ENCODE measurements around the gene PLA1A.
A peak's percentile ranks its signal among the peaks of the same experiment; 100 is the strongest.
"Not testable (repeated sequence)": the region's sequence is repeated elsewhere in the genome, so short reads cannot be mapped to it uniquely, and the experiment has no call there.

Gene PLA1A

DNA sequence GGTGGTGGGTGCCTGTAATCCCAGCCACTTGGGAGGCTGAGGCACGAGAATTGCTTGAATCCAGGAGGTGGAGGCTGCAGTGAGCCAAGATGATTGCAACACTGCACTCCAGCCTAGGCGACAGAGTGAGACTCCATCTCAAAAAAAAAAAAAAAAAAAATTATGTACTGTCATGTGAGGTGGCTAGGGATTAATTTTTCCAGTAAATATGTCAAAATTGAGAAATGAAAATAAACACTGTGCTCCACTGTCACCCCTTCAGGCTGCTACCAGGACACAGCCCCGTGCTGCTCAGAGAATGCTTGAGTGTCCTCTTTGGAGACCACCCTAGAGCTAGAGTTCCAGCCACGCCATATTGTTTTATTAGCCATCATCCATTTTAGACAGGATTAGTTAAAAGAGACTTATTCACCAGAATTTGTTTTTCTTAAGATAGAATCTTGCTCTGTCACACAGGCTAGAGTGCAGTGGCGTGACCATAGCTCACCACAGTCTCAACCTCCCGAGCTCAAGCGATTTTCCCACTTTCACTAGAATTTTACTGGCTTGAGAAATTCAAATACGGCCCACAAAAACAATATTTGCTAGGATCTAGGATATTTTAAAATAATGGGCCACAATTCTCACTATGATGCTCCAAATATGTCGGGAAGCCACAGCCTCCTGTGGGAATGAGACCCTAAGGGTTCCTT, 38.9 kb upstream of the PLA1A start:
- Histone ChIP-seq H3K4me3 (ENCODE audit: low read depth in 1 of 2, low read length in 2 of 2) (no peak overlapping the region), H3K9ac (ENCODE audit: low read length) (no peak overlapping the region), H3K27ac (ENCODE audit: low read depth, low read length) (no peak overlapping the region), H3K27me3 (ENCODE audit: control insufficient read depth in 1 of 2, insufficient read depth in 2 of 2, low read length in 2 of 2) (no peaks in the 10 kb centered on the region), H3K9me3 (ENCODE audit: low read length) (no peaks in the 10 kb centered on the region), H3K36me3 (ENCODE audit: insufficient read depth, low read length) (no peaks in the 10 kb centered on the region), H3K4me1 (ENCODE audit: insufficient read depth, low read length) (no peaks in the 10 kb centered on the region)

DNA sequence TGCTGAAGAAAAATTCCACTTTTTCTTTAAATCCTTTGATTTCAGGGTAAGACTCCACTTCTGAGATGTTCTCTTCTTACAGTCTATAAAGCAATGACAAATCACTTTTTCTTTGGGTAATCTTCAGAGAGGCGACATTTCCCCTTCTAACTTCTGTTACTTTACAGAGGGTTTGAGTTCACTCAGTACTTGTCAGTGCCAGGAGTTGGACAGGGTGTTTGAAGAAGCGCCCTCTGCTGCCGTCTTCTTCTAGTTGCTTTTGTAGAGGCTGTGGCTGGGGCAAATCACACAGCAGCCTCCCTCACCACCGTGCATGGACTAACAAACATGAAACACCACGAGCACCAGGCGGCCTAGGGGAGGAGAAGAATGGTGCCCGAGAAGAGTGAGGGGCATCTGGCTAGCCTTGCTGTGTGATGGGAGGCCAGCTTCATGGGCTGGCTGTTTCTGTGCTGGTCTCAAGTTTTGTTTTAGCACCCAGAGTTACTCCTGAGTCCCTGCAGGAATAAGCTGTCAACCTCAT, 38.2 kb upstream of the PLA1A start, which contains the start of gene CD80:
CD80 (minus strand) TSS at position 174 of the 523 bp plus-strand sequence. CDS start 1,886 bp downstream, outside the sequence.
- Histone ChIP-seq H3K9ac (ENCODE audit: low read length) (no peak within 1 kb of the TSS), H3K9me3 (ENCODE audit: low read length) (no peaks in the 10 kb centered on the region), H3K4me3 (ENCODE audit: low read depth in 1 of 2, low read length in 2 of 2) (no peak within 1 kb of the TSS), H3K27me3 (ENCODE audit: control insufficient read depth in 1 of 2, insufficient read depth in 2 of 2, low read length in 2 of 2) (no peaks in the 10 kb centered on the region), H3K36me3 (ENCODE audit: insufficient read depth, low read length) (no peaks in the 10 kb centered on the region), H3K4me1 (ENCODE audit: insufficient read depth, low read length) (no peaks in the 10 kb centered on the region), H3K27ac (ENCODE audit: low read depth, low read length) (no peak within 1 kb of the TSS)

DNA sequence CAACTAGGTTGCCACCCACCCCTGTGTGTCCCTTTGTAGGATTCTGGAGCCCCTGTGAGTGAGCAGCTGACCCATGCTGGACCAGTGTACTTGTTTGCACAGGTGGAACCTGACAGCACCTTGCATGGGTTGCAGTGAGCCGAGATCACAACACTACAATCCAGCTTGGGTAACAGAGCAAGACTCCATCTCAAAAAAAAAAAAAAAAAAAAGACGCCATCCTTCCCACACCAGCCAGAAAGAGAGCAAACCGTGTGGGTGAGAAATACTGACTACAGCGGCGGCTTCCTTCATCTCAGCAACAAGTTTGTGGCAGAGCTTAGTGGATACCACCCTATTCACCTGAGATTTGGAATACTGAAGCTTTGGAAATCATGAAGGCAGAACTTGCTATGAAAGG, 37.5 kb upstream of the PLA1A start:
- Histone ChIP-seq H3K27ac (ENCODE audit: low read depth, low read length) (no peak overlapping the region), H3K4me1 (ENCODE audit: insufficient read depth, low read length) (no peaks in the 10 kb centered on the region), H3K9ac (ENCODE audit: low read length) (no peak overlapping the region), H3K27me3 (ENCODE audit: control insufficient read depth in 1 of 2, insufficient read depth in 2 of 2, low read length in 2 of 2) (no peaks in the 10 kb centered on the region), H3K9me3 (ENCODE audit: low read length) (no peaks in the 10 kb centered on the region), H3K4me3 (ENCODE audit: low read depth in 1 of 2, low read length in 2 of 2) (no peak overlapping the region), H3K36me3 (ENCODE audit: insufficient read depth, low read length) (no peaks in the 10 kb centered on the region)

DNA sequence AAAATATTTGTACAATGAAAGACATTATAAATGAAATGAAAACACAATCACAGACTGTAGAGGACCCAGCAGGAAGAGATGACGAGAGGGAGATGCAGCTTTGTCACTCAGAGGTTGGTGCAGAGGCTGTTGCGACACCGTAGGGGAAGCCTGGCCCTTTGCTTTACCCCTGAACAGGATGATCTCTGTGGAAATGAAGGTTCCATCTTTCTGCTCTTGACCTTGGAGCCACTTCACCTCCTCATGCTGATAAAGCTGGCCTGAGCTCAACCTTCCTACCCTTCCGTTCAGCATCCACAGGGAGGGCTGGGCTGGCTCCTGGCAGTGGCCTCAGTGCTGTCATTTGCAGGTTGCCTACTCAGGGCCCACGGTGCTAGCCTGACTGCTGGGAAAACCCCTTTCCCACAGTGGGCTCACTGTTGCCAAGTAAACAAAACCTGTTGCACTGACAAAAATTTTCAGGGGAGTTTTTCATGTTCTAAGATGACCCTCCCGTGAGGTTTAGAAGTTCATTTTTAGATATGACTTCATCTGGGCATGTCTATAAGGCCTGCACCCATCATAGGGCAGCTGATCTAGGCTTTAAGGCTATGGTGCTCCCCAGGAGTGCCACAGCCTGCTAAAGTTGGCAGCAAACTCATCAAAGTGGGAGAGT, 35.3 kb upstream of the PLA1A start:
- H3K27ac ChIP-seq (ENCODE audit: low read depth, low read length) = no peak overlapping the region
- H3K9ac ChIP-seq (ENCODE audit: low read length) = no peak overlapping the region
- H3K9me3 ChIP-seq (ENCODE audit: low read length) = no peaks in the 10 kb centered on the region
- no peaks in the 10 kb centered on the region for H3K4me1 ChIP-seq (ENCODE audit: insufficient read depth, low read length)
- no peak overlapping the region for H3K4me3 ChIP-seq (ENCODE audit: low read depth in 1 of 2, low read length in 2 of 2)
- H3K36me3 ChIP-seq (ENCODE audit: insufficient read depth, low read length) = no peaks in the 10 kb centered on the region
- no peaks in the 10 kb centered on the region for H3K27me3 ChIP-seq (ENCODE audit: control insufficient read depth in 1 of 2, insufficient read depth in 2 of 2, low read length in 2 of 2)

DNA sequence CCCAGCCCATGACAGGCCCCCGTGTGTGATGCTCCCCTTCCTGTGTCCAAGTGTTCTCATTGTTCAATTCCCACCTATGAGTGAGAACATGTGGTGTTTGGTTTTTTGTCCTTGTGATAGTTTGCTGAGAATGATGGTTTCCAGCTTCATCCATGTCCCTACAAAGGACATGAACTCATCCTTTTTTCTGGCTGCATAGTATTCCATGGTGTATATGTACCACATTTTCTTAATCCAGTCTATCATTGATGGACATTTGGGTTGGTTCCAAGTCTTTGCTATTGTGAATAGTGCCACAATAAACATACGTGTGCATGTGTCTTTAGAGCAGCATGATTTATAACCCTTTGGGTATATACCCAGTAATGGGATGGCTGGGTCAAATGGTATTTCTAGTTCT, 34.4 kb upstream of the PLA1A start:
- H3K27me3 ChIP-seq (ENCODE audit: control insufficient read depth in 1 of 2, insufficient read depth in 2 of 2, low read length in 2 of 2); H3K9me3 ChIP-seq (ENCODE audit: low read length); H3K36me3 ChIP-seq (ENCODE audit: insufficient read depth, low read length); H3K9ac ChIP-seq (ENCODE audit: low read length); H3K4me1 ChIP-seq (ENCODE audit: insufficient read depth, low read length); H3K4me3 ChIP-seq (ENCODE audit: low read depth in 1 of 2, low read length in 2 of 2); H3K27ac ChIP-seq (ENCODE audit: low read depth, low read length): not testable (repeated sequence)

DNA sequence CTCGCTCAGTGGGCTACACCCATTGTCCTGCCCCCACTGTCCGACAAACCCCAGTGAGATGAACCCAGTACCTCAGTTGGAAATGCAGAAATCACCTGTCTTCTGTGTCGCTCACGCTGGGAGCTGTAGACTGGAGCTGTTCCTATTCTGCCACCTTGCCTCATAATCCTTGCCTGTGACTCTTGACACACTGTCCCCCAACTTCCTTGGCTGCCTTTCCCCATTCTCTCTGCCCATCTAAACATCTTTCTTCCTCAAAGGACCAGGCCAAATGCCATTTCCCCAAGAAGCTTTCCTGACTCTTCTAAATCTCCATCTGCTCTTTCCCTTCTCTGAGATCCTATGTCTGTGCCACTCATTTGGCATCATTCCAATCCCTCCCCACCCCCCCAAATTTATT, 28.5 kb upstream of the PLA1A start:
- H3K9ac ChIP-seq (ENCODE audit: low read length) = no peak overlapping the region

DNA sequence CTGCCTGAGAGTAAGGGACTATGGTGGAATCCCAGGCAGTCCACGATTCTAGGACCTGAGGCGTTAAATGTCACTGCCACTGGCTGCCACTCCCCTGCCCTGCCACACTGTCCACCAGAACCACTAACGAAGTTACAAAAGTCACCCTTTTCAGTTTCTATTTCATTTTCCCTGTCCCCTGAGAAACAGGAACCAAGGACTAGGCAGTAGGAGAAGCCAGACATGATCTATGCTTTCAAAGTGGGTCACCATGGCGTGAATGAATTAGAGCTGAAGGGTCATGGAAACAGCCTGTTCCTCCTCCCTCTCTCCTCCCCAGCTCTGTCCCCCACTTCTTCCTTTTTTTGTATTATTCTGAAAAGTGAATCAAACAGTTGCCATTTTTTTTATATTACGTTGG, 27.5 kb upstream of the PLA1A start:
- Histone ChIP-seq H3K27ac (ENCODE audit: low read depth, low read length) (no peak overlapping the region), H3K4me1 (ENCODE audit: insufficient read depth, low read length) (no peaks in the 10 kb centered on the region), H3K9me3 (ENCODE audit: low read length) (no peaks in the 10 kb centered on the region)

More for the DNA sequence above, 28.5 kb upstream of the PLA1A start:
- Histone ChIP-seq H3K4me3 (ENCODE audit: low read depth in 1 of 2, low read length in 2 of 2) (no peak overlapping the region), H3K9me3 (ENCODE audit: low read length) (no peaks in the 10 kb centered on the region), H3K27me3 (ENCODE audit: control insufficient read depth in 1 of 2, insufficient read depth in 2 of 2, low read length in 2 of 2) (no peaks in the 10 kb centered on the region), H3K27ac (ENCODE audit: low read depth, low read length) (no peak overlapping the region), H3K4me1 (ENCODE audit: insufficient read depth, low read length) (no peaks in the 10 kb centered on the region), H3K36me3 (ENCODE audit: insufficient read depth, low read length) (no peaks in the 10 kb centered on the region)

DNA sequence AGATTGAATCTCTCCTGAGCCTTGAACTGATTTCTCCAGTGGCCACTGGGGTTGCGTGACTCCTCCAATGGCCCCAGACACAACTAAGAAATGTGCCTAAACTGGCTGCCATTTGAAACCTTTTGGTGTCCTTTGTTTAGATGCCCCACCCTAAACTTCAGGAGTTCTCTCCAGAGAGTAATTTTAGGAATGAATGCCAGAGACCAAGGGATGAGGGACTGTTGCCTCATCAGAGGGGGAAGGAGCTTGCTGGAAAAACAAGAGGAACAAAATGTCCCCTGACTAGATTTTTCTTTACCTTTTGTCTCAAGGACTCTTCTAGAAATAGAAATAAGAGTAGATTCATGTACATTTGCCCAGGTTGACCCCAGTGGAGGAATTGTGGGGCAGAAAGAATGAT, 26.5 kb upstream of the PLA1A start:
- no peak overlapping the region for H3K4me3 ChIP-seq (ENCODE audit: low read depth in 1 of 2, low read length in 2 of 2)
- H3K27ac ChIP-seq (ENCODE audit: low read depth, low read length) = no peak overlapping the region
- no peaks in the 10 kb centered on the region for H3K27me3 ChIP-seq (ENCODE audit: control insufficient read depth in 1 of 2, insufficient read depth in 2 of 2, low read length in 2 of 2)
- H3K9ac ChIP-seq (ENCODE audit: low read length) = no peak overlapping the region
- no peaks in the 10 kb centered on the region for H3K36me3 ChIP-seq (ENCODE audit: insufficient read depth, low read length)
- H3K9me3 ChIP-seq (ENCODE audit: low read length) = no peaks in the 10 kb centered on the region
- no peaks in the 10 kb centered on the region for H3K4me1 ChIP-seq (ENCODE audit: insufficient read depth, low read length)

More for the DNA sequence above, 27.5 kb upstream of the PLA1A start:
- no peaks in the 10 kb centered on the region for H3K36me3 ChIP-seq (ENCODE audit: insufficient read depth, low read length)
- no peak overlapping the region for H3K4me3 ChIP-seq (ENCODE audit: low read depth in 1 of 2, low read length in 2 of 2)
- H3K27me3 ChIP-seq (ENCODE audit: control insufficient read depth in 1 of 2, insufficient read depth in 2 of 2, low read length in 2 of 2) = no peaks in the 10 kb centered on the region
- no peak overlapping the region for H3K9ac ChIP-seq (ENCODE audit: low read length)

DNA sequence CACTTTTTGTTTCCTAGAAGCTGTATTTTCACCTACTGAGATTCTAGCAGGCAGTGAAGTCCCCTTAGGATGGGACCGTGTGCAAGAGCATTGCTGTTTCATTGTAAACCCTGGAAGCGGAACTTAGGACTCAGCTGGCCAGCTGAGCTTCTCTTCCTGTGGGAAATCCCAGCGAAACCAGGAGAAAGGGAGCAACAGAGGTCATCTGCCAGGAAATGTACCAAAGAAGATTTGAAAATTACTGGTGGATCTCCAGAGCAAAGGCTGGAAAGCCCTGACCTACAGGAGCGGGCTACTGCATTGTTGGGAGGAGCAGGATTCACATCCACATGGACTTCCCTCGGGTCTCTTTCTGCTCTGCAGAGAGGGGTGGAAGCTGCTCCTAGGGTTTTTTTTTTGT, 26.0 kb upstream of the PLA1A start:
- no peaks in the 10 kb centered on the region for H3K36me3 ChIP-seq (ENCODE audit: insufficient read depth, low read length)
- H3K9ac ChIP-seq (ENCODE audit: low read length) = no peak overlapping the region
- no peaks in the 10 kb centered on the region for H3K9me3 ChIP-seq (ENCODE audit: low read length)
- H3K4me3 ChIP-seq (ENCODE audit: low read depth in 1 of 2, low read length in 2 of 2) = no peak overlapping the region
- H3K27ac ChIP-seq (ENCODE audit: low read depth, low read length) = no peak overlapping the region
- H3K27me3 ChIP-seq (ENCODE audit: control insufficient read depth in 1 of 2, insufficient read depth in 2 of 2, low read length in 2 of 2) = no peaks in the 10 kb centered on the region
- no peaks in the 10 kb centered on the region for H3K4me1 ChIP-seq (ENCODE audit: insufficient read depth, low read length)

DNA sequence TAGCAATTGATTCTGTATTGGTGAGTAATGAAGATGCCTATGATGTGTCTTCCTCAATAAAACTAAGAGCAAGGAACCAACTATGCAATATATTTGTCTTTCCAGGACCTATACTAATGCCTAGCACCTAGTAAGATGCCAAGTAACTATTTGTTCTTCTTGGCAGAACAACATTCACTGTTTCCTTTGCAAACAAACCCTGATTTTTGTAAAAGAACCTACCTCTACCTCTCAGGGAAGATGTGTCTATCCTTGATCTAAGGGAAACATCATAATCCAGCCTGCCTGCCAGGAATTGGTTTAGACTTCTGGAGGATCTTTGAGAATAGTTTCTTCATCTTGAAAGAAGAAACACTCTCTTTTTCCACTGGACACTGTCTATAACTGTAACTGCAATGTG, 22.2 kb upstream of the PLA1A start:
- H3K4me3 ChIP-seq (ENCODE audit: low read depth in 1 of 2, low read length in 2 of 2) = no peak overlapping the region
- H3K9ac ChIP-seq (ENCODE audit: low read length) = no peak overlapping the region
- H3K36me3 ChIP-seq (ENCODE audit: insufficient read depth, low read length) = no peaks in the 10 kb centered on the region
- no peaks in the 10 kb centered on the region for H3K9me3 ChIP-seq (ENCODE audit: low read length)
- H3K27me3 ChIP-seq (ENCODE audit: control insufficient read depth in 1 of 2, insufficient read depth in 2 of 2, low read length in 2 of 2) = no peaks in the 10 kb centered on the region
- H3K27ac ChIP-seq (ENCODE audit: low read depth, low read length) = no peak overlapping the region
- peaks cover 6% of the 10 kb centered on the region for H3K4me1 ChIP-seq (ENCODE audit: insufficient read depth, low read length)

DNA sequence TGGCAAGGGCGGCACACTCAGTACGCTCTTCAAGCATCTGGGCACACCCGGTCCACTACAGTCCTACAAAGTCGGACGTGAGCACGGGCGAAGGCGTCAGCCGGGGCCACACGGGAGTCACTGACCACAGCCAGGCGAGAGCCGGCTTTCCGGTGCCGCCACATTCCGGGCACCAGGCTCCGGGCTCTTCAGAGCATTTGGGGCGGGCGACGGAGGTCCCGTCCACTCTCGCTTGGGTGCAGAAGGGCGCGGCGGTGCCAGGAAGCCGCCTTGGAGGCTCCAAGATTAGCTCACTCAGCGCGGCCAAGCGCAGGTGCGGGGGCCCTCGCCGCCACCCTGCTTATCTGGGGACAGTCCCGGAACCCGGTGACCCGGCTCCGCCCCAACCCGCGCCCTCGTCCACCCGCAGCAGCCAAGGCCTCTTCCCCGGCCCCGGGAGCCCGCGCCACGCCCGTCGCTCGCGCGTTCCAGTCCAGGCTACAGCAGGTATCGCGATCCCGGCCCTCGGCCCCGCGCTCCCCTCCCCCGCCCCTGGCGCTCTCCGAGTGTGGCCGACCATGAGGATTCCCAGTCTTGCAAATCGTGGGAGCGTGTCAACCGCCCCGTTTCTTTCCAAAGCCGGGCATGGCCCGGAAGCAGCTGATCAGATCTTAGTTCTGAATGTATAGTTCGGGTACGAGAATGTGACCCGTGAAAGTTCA, 18.2 kb upstream of the PLA1A start, which contains the start of gene ADPRH:
ADPRH (plus strand) TSS at position 127 of the 701 bp plus-strand sequence. CDS start 2,678 bp downstream, outside the sequence.
- no peaks in the 10 kb centered on the region for H3K9me3 ChIP-seq (ENCODE audit: low read length)
- H3K9ac ChIP-seq (ENCODE audit: low read length) = peak within 1 kb of the TSS; percentile 71
- H3K27me3 ChIP-seq (ENCODE audit: control insufficient read depth in 1 of 2, insufficient read depth in 2 of 2, low read length in 2 of 2) = no peaks in the 10 kb centered on the region
- peak within 1 kb of the TSS; percentile 65 to 81 for H3K4me3 ChIP-seq (ENCODE audit: low read depth in 1 of 2, low read length in 2 of 2)
- H3K27ac ChIP-seq (ENCODE audit: low read depth, low read length) = peak within 1 kb of the TSS; percentile 74
- H3K36me3 ChIP-seq (ENCODE audit: insufficient read depth, low read length) = no peaks in the 10 kb centered on the region
- H3K4me1 ChIP-seq (ENCODE audit: insufficient read depth, low read length) = peaks cover 7% of the 10 kb centered on the region

Measured in muscle layer of colon (tissue), 2 donors.